OCI-LY7 (cell line): ENCODE measurements around the gene SCARB1. TPM values are rescaled to one million over a fixed set of nuclear protein-coding genes. Genes with fewer than 3 reads are reported as not detected.
A peak's percentile ranks its signal among the peaks of the same experiment; 100 is the strongest.

ENCODE experiments used
- BruUV-seq: library from RNA; stranded (reverse); fragments of 400-500 nt; replicated peaks from 2 replicates; lab custom pipeline; 2021; lab: Mats Ljungman, UMichigan
- CTCF ChIA-PET: fragments of 300-600 bp; sonication (Branson Sonifier 250); formaldehyde crosslinking; loops from one replicate; lab custom pipeline; 2022; ENCODE audit warnings: antibody characterized with exemption; ENCODE audit not compliant: unreplicated experiment; lab: Charles Lee
- POLR2A ChIA-PET: fragments of 300-600 bp; sonication (Branson Sonifier 250); formaldehyde crosslinking; loops from one replicate; lab custom pipeline; 2022; ENCODE audit warnings: antibody characterized with exemption; lab: Charles Lee
- DNase-seq: peaks from one replicate; pipeline ENCODE4 v3.0.0-alpha.2; 2015; ENCODE audit warnings: low spot score
- H2AFZ ChIP-seq: fragments of 200-600 bp; sonication (generic), shearing (Covaris generic); 2 replicates; pipeline ENCODE4 v1.6.1; 2014; ENCODE audit warnings: mild to moderate bottlenecking, antibody characterized with exemption, low read length, moderate library complexity
- H3K27ac ChIP-seq: fragments of 200-600 bp; sonication (generic); 2 replicates; pipeline ENCODE4 v1.5.1; 2014; ENCODE audit warnings: mixed run types, low read depth, mild to moderate bottlenecking, moderate library complexity, low read length, inconsistent platforms; ENCODE audit not compliant: poor library complexity, severe bottlenecking
- H3K36me3 ChIP-seq: fragments of 200-600 bp; sonication (generic); 2 replicates; pipeline ENCODE4 v1.6.1; 2014; ENCODE audit warnings: mild to moderate bottlenecking, antibody characterized with exemption, low read length, moderate library complexity, mixed read lengths; ENCODE audit not compliant: insufficient read depth
- H3K4me1 ChIP-seq: fragments of 200-600 bp; sonication (generic); 2 replicates; pipeline ENCODE4 v1.5.1; 2014; ENCODE audit warnings: mild to moderate bottlenecking, low read length; ENCODE audit not compliant: insufficient read depth, poor library complexity, severe bottlenecking
- H3K4me2 ChIP-seq: fragments of 200-600 bp; sonication (generic); 2 replicates; pipeline ENCODE4 v1.6.1; 2014; ENCODE audit warnings: mild to moderate bottlenecking, low read length
- H3K4me3 ChIP-seq: fragments of 200-600 bp; sonication (generic); 2 replicates; pipeline ENCODE4 v1.5.1; 2014; ENCODE audit warnings: mild to moderate bottlenecking, low read depth, low read length; ENCODE audit not compliant: poor library complexity, severe bottlenecking
- H3K79me2 ChIP-seq: fragments of 200-600 bp; sonication (generic); 2 replicates; pipeline ENCODE4 v1.6.1; 2016; ENCODE audit warnings: low read depth, mild to moderate bottlenecking, low read length, moderate library complexity, mixed read lengths; ENCODE audit not compliant: insufficient read depth
- H3K9me2 ChIP-seq: fragments of 200-600 bp; sonication (generic); 2 replicates; pipeline ENCODE4 v1.6.1; 2016; ENCODE audit warnings: mild to moderate bottlenecking, low read length, mixed read lengths; ENCODE audit not compliant: insufficient read depth
- H3K9me3 ChIP-seq: fragments of 200-600 bp; sonication (generic); 2 replicates; pipeline ENCODE4 v1.6.1; 2014; ENCODE audit warnings: mild to moderate bottlenecking, mixed run types, low read length, mixed read lengths
- H4K20me1 ChIP-seq: fragments of 200-600 bp; sonication (generic); 2 replicates; pipeline ENCODE4 v1.6.1; 2014; ENCODE audit warnings: mild to moderate bottlenecking, antibody characterized with exemption, low read length, moderate library complexity, mixed read lengths; ENCODE audit not compliant: insufficient read depth
- CTCF ChIP-seq: fragments of 200-600 bp; sonication (generic); conservative IDR thresholded peaks from 2 replicates; pipeline ENCODE4 v1.5.1; 2014; ENCODE audit warnings: mild to moderate bottlenecking, antibody characterized with exemption, low read length, moderate library complexity, mixed read lengths
- EZH2phosphoT487 ChIP-seq: fragments of 200-600 bp; sonication (generic); IDR thresholded peaks from 2 replicates; pipeline ENCODE4 v1.6.1; 2018; ENCODE audit warnings: low read depth, borderline replicate concordance, mild to moderate bottlenecking, mixed run types, antibody characterized with exemption, low read length, moderate library complexity, mixed read lengths
- intact Hi-C: fragments of 100-400 bp; cut with micrococcal nuclease; formaldehyde crosslinking; loops from one replicate; pipeline ENCODE4 v1.10.0; 2022; ENCODE audit not compliant: unreplicated experiment
- total RNA-seq, 2 experiments: library from RNA; depleted of rRNA in 1 of 2; stranded (reverse); fragments of >200 nt in 1 of 2; shearing (Covaris generic) in 1 of 2; gene quantifications; 2 replicates each; pipeline ENCODE4 v1.2.3, GENCODE V29; 2014 to 2022

Gene SCARB1
- total RNA-seq, 2 experiments from 2014 or later: 42.9 to 112 TPM

- H3K4me2 ChIP-seq: no peak overlapping the region
- TF ChIP-seq CTCF (no peak), EZH2phosphoT487 (no peak)
- CTCF ChIA-PET: interaction anchor here (0.5 to 0.6 kb wide), 2 partner anchors 17 to 992 kb away, joined by 3 read pairs; no protein-coding TSS in a partner anchor
- intact Hi-C loops: loop anchor here (5.0 kb wide), 1 partner anchor 715 kb away; no protein-coding TSS in a partner anchor
- H2AFZ ChIP-seq: no peak overlapping the region
- no peak for DNase-seq
- no peaks in the 10 kb centered on the region for H3K9me2 ChIP-seq
- H4K20me1 ChIP-seq: no peaks in the 10 kb centered on the region
- no peaks in the 10 kb centered on the region for H3K4me1 ChIP-seq
- POLR2A ChIA-PET: interaction anchor here (0.7 kb wide), 1 partner anchor 168 kb away, joined by 3 read pairs; no protein-coding TSS in a partner anchor
- H3K9me3 ChIP-seq: no peaks in the 10 kb centered on the region
- H3K36me3 ChIP-seq: no peaks in the 10 kb centered on the region
- no peaks in the 10 kb centered on the region for H3K79me2 ChIP-seq
- BruUV-seq: no TSS peak
- H3K27ac ChIP-seq: no peak overlapping the region
- H3K4me3 ChIP-seq: no peak overlapping the region
These were observed 111.9 kb downstream of the SCARB1 start for GRCh38 chr12:124751654-124752355.

- H3K9me2 ChIP-seq: no peaks in the 10 kb centered on the region
- intact Hi-C loops: loop anchor here (5.0 kb wide), 1 partner anchor 714 kb away; no protein-coding TSS in a partner anchor
- no peak overlapping the region for H2AFZ ChIP-seq
- no TSS peak for BruUV-seq
- peak; percentile 30 for DNase-seq
- H4K20me1 ChIP-seq: no peaks in the 10 kb centered on the region
- no peak overlapping the region for H3K4me3 ChIP-seq
- peak; percentile 64 for TF ChIP-seq CTCF
- TF ChIP-seq EZH2phosphoT487: no peak
- H3K27ac ChIP-seq: no peak overlapping the region
- H3K4me2 ChIP-seq: no peak overlapping the region
- H3K9me3 ChIP-seq: no peaks in the 10 kb centered on the region
- POLR2A ChIA-PET: interaction anchor here (0.7 kb wide), 1 partner anchor 167 kb away, joined by 3 read pairs; no protein-coding TSS in a partner anchor
- H3K4me1 ChIP-seq: no peaks in the 10 kb centered on the region
- no peaks in the 10 kb centered on the region for H3K79me2 ChIP-seq
- no peaks in the 10 kb centered on the region for H3K36me3 ChIP-seq
- CTCF ChIA-PET: no interaction called here
These were observed 112.7 kb downstream of the SCARB1 start for GRCh38 chr12:124750787-124751471.
